B cell (primary cell): Measurements from ENCODE around the gene NR1H2.

ENCODE experiments used
- CTCF ChIP-seq: fragments of 200-600 bp; IDR thresholded peaks from one replicate; pipeline ENCODE4 v1.8.0; 2022; ENCODE audit warnings: antibody characterized with exemption, mild to moderate bottlenecking
- EZH2 ChIP-seq: IDR thresholded peaks from 2 replicates; pipeline ENCODE4 v1.6.1; 2012; ENCODE audit warnings: borderline replicate concordance, low read depth, mild to moderate bottlenecking, moderate library complexity, low read length; ENCODE audit not compliant: insufficient read depth, poor library complexity, severe bottlenecking

- no peak for TF ChIP-seq CTCF
- TF ChIP-seq EZH2 = no peak
Observed at GRCh38 chr19:50423279-50424113, 47.2 kb downstream of the NR1H2 start.
